Uterus (tissue), 4 donors: Measurements from ENCODE around the gene NSD2. TPM values are rescaled to one million over a fixed set of nuclear protein-coding genes. Genes with fewer than 3 reads are reported as not detected.

Experiments used
- DNase-seq, 2 donors: peaks; one replicate each; pipeline ENCODE4 v3.0.0-alpha.2; 2019 to 2020
- H3K27ac ChIP-seq, 2 donors: fragments of 200-600 bp; sonication (generic); 1 replicate in 1 of 2; 2 replicates in 1 of 2; pipeline ENCODE4 v1.5.1; 2016 to 2018
- H3K27me3 ChIP-seq, 2 donors: fragments of 200-600 bp; sonication (generic); one replicate each; pipeline ENCODE4 v1.5.1; 2018 to 2019; ENCODE audit warnings: control low read depth in 1 of 2
- H3K36me3 ChIP-seq, 2 donors: fragments of 200-600 bp; sonication (generic); one replicate each; pipeline ENCODE4 v1.5.1; 2019; ENCODE audit warnings: control low read depth in 1 of 2
- H3K4me1 ChIP-seq, 2 donors: fragments of 200-600 bp; sonication (generic); one replicate each; pipeline ENCODE4 v1.5.1; 2018 to 2019; ENCODE audit warnings: control low read depth in 1 of 2
- H3K4me3 ChIP-seq, 2 donors: fragments of 200-600 bp; sonication (generic); 1 replicate in 1 of 2; 2 replicates in 1 of 2; pipeline ENCODE4 v1.5.1; 2018 to 2019; ENCODE audit warnings: mild to moderate bottlenecking in 1 of 2
- H3K9me3 ChIP-seq, 2 donors: fragments of 200-600 bp; sonication (generic); one replicate each; pipeline ENCODE4 v1.5.1; 2019; ENCODE audit warnings: control low read depth in 1 of 2
- CTCF ChIP-seq, 4 experiments: fragments of 200-600 bp in 2 of 4; fragments of 450-650 bp in 2 of 4; sonication (generic) in 2 of 4; IDR thresholded peaks; one replicate each; pipeline ENCODE4 v1.5.1; 2016 to 2019; ENCODE audit warnings: antibody characterized with exemption in 4 of 4, mild to moderate bottlenecking in 2 of 4, moderate library complexity in 1 of 4
- POLR2A ChIP-seq, 2 donors: fragments of 450-650 bp; IDR thresholded peaks; one replicate each; pipeline ENCODE4 v1.6.1; 2016; ENCODE audit warnings: antibody characterized with exemption in 2 of 2, mild to moderate bottlenecking in 1 of 2, moderate library complexity in 1 of 2
- intact Hi-C: fragments of 100-400 bp; cut with DNase I; formaldehyde crosslinking; loops from one replicate; pipeline ENCODE4 v1.15.1; 2023; ENCODE audit warnings: low total_unique reads
- total RNA-seq, 4 donors: library from RNA; depleted of rRNA in 3 of 4; stranded (reverse); fragments of >200 nt in 3 of 4; gene quantifications; one replicate each; pipeline versions ENCODE4 v1.1.0 to v1.2.4, GENCODE V29; 2014 to 2023
- donor health status: DM: yes; HTN: yes; CAD: no.

NSD2 gene
- total RNA-seq, 4 donors from 2014 or later: 10.3 to 75.3 (median 49.0) TPM

GRCh38 chr4:1971456-1972200 is 100.4 kb downstream of the NSD2 start:
- DNase-seq: no peak
- H3K36me3 ChIP-seq: no peaks in the 10 kb centered on the region
- H3K9me3 ChIP-seq: no peaks in the 10 kb centered on the region
- intact Hi-C loops: no loop called here
- no peaks in the 10 kb centered on the region for H3K4me1 ChIP-seq
- no peak overlapping the region for H3K4me3 ChIP-seq
- no peaks in the 10 kb centered on the region for H3K27me3 ChIP-seq
- no peak for TF ChIP-seq POLR2A (IDR thresholded peaks at IDR 0.05)
- TF ChIP-seq CTCF (IDR thresholded peaks at IDR 0.05): no peak
- H3K27ac ChIP-seq: no peak overlapping the region

GRCh38 chr4:1972414-1972813 is 101.2 kb downstream of the NSD2 start:
- H3K4me1 ChIP-seq: no peaks in the 10 kb centered on the region
- no peaks in the 10 kb centered on the region for H3K27me3 ChIP-seq
- no peak for DNase-seq
- H3K27ac ChIP-seq: no peak overlapping the region
- H3K9me3 ChIP-seq: no peaks in the 10 kb centered on the region
- H3K36me3 ChIP-seq: no peaks in the 10 kb centered on the region
- no peak for TF ChIP-seq POLR2A (IDR thresholded peaks at IDR 0.05)
- TF ChIP-seq CTCF (IDR thresholded peaks at IDR 0.05): no peak
- intact Hi-C loops: no loop called here
- no peak overlapping the region for H3K4me3 ChIP-seq

- H3K4me1 ChIP-seq: no peaks in the 10 kb centered on the region
- H3K27me3 ChIP-seq: no peaks in the 10 kb centered on the region
- H3K36me3 ChIP-seq: no peaks in the 10 kb centered on the region
- intact Hi-C loops: no loop called here
- DNase-seq: no peak
- no peak overlapping the region for H3K4me3 ChIP-seq
- no peak for TF ChIP-seq CTCF (IDR thresholded peaks at IDR 0.05)
- TF ChIP-seq POLR2A (IDR thresholded peaks at IDR 0.05): no peak
- H3K27ac ChIP-seq: no peak overlapping the region
- no peaks in the 10 kb centered on the region for H3K9me3 ChIP-seq
These were observed 102.0 kb downstream of the NSD2 start for GRCh38 chr4:1973218-1973617.

GRCh38 chr4:1973661-1974060 is 102.5 kb downstream of the NSD2 start:
- no peak for DNase-seq
- intact Hi-C loops: no loop called here
- TF ChIP-seq CTCF (IDR thresholded peaks at IDR 0.05) (no peak), POLR2A (IDR thresholded peaks at IDR 0.05) (no peak)
- no peak overlapping the region for H3K27ac ChIP-seq
- no peaks in the 10 kb centered on the region for H3K9me3 ChIP-seq
- no peaks in the 10 kb centered on the region for H3K27me3 ChIP-seq
- H3K36me3 ChIP-seq: no peaks in the 10 kb centered on the region
- no peaks in the 10 kb centered on the region for H3K4me1 ChIP-seq
- H3K4me3 ChIP-seq: no peak overlapping the region

- intact Hi-C loops: no loop called here
- TF ChIP-seq CTCF (IDR thresholded peaks at IDR 0.05) (no peak), POLR2A (IDR thresholded peaks at IDR 0.05) (no peak)
- Histone ChIP-seq H3K27ac (no peak overlapping the region), H3K36me3 (no peaks in the 10 kb centered on the region), H3K9me3 (no peaks in the 10 kb centered on the region), H3K4me1 (no peaks in the 10 kb centered on the region), H3K27me3 (no peaks in the 10 kb centered on the region), H3K4me3 (no peak overlapping the region)
- no peak for DNase-seq
These were observed 103.6 kb downstream of the NSD2 start for GRCh38 chr4:1974840-1975239.
